OCI-LY7 (cell line): ENCODE data around the gene C2CD5. TPM values are rescaled to one million over a fixed set of nuclear protein-coding genes. Genes with fewer than 3 reads are reported as not detected.

ENCODE experiments used
- BruUV-seq: library from RNA; stranded (reverse); fragments of 400-500 nt; replicated peaks from 2 replicates; lab custom pipeline; 2021; lab: Mats Ljungman, UMichigan
- CTCF ChIA-PET: fragments of 300-600 bp; sonication (Branson Sonifier 250); formaldehyde crosslinking; loops from one replicate; lab custom pipeline; 2022; ENCODE audit warnings: antibody characterized with exemption; ENCODE audit not compliant: unreplicated experiment; lab: Charles Lee
- POLR2A ChIA-PET: fragments of 300-600 bp; sonication (Branson Sonifier 250); formaldehyde crosslinking; loops from one replicate; lab custom pipeline; 2022; ENCODE audit warnings: antibody characterized with exemption; lab: Charles Lee
- DNase-seq: peaks from one replicate; pipeline ENCODE4 v3.0.0-alpha.2; 2015; ENCODE audit warnings: low spot score
- H2AFZ ChIP-seq: fragments of 200-600 bp; sonication (generic), shearing (Covaris generic); 2 replicates; pipeline ENCODE4 v1.6.1; 2014; ENCODE audit warnings: mild to moderate bottlenecking, antibody characterized with exemption, low read length, moderate library complexity
- H3K27ac ChIP-seq: fragments of 200-600 bp; sonication (generic); 2 replicates; pipeline ENCODE4 v1.5.1; 2014; ENCODE audit warnings: mixed run types, low read depth, mild to moderate bottlenecking, moderate library complexity, low read length, inconsistent platforms; ENCODE audit not compliant: poor library complexity, severe bottlenecking
- H3K36me3 ChIP-seq: fragments of 200-600 bp; sonication (generic); 2 replicates; pipeline ENCODE4 v1.6.1; 2014; ENCODE audit warnings: mild to moderate bottlenecking, antibody characterized with exemption, low read length, moderate library complexity, mixed read lengths; ENCODE audit not compliant: insufficient read depth
- H3K4me1 ChIP-seq: fragments of 200-600 bp; sonication (generic); 2 replicates; pipeline ENCODE4 v1.5.1; 2014; ENCODE audit warnings: mild to moderate bottlenecking, low read length; ENCODE audit not compliant: insufficient read depth, poor library complexity, severe bottlenecking
- H3K4me2 ChIP-seq: fragments of 200-600 bp; sonication (generic); 2 replicates; pipeline ENCODE4 v1.6.1; 2014; ENCODE audit warnings: mild to moderate bottlenecking, low read length
- H3K4me3 ChIP-seq: fragments of 200-600 bp; sonication (generic); 2 replicates; pipeline ENCODE4 v1.5.1; 2014; ENCODE audit warnings: mild to moderate bottlenecking, low read depth, low read length; ENCODE audit not compliant: poor library complexity, severe bottlenecking
- H3K79me2 ChIP-seq: fragments of 200-600 bp; sonication (generic); 2 replicates; pipeline ENCODE4 v1.6.1; 2016; ENCODE audit warnings: low read depth, mild to moderate bottlenecking, low read length, moderate library complexity, mixed read lengths; ENCODE audit not compliant: insufficient read depth
- H3K9me2 ChIP-seq: fragments of 200-600 bp; sonication (generic); 2 replicates; pipeline ENCODE4 v1.6.1; 2016; ENCODE audit warnings: mild to moderate bottlenecking, low read length, mixed read lengths; ENCODE audit not compliant: insufficient read depth
- H3K9me3 ChIP-seq: fragments of 200-600 bp; sonication (generic); 2 replicates; pipeline ENCODE4 v1.6.1; 2014; ENCODE audit warnings: mild to moderate bottlenecking, mixed run types, low read length, mixed read lengths
- H4K20me1 ChIP-seq: fragments of 200-600 bp; sonication (generic); 2 replicates; pipeline ENCODE4 v1.6.1; 2014; ENCODE audit warnings: mild to moderate bottlenecking, antibody characterized with exemption, low read length, moderate library complexity, mixed read lengths; ENCODE audit not compliant: insufficient read depth
- CTCF ChIP-seq: fragments of 200-600 bp; sonication (generic); conservative IDR thresholded peaks from 2 replicates; pipeline ENCODE4 v1.5.1; 2014; ENCODE audit warnings: mild to moderate bottlenecking, antibody characterized with exemption, low read length, moderate library complexity, mixed read lengths
- EZH2phosphoT487 ChIP-seq: fragments of 200-600 bp; sonication (generic); IDR thresholded peaks from 2 replicates; pipeline ENCODE4 v1.6.1; 2018; ENCODE audit warnings: low read depth, borderline replicate concordance, mild to moderate bottlenecking, mixed run types, antibody characterized with exemption, low read length, moderate library complexity, mixed read lengths
- intact Hi-C: fragments of 100-400 bp; cut with micrococcal nuclease; formaldehyde crosslinking; loops from one replicate; pipeline ENCODE4 v1.10.0; 2022; ENCODE audit not compliant: unreplicated experiment
- total RNA-seq, 2 experiments: library from RNA; depleted of rRNA in 1 of 2; stranded (reverse); fragments of >200 nt in 1 of 2; shearing (Covaris generic) in 1 of 2; gene quantifications; 2 replicates each; pipeline ENCODE4 v1.2.3, GENCODE V29; 2014 to 2022

The C2CD5 gene
- total RNA-seq, 2 experiments from 2014 or later, result 28.4 to 50.2 TPM

GRCh38 chr12:22463306-22463705 lies 81.0 kb downstream of the C2CD5 start:
- Histone ChIP-seq H3K4me1 (no peaks in the 10 kb centered on the region), H3K4me2 (no peak overlapping the region), H3K27ac (no peak overlapping the region), H2AFZ (no peak overlapping the region), H3K9me3 (no peaks in the 10 kb centered on the region), H3K79me2 (no peaks in the 10 kb centered on the region), H3K4me3 (no peak overlapping the region), H4K20me1 (no peaks in the 10 kb centered on the region), H3K9me2 (no peaks in the 10 kb centered on the region), H3K36me3 (peaks cover 3% of the 10 kb centered on the region)
- no peak for DNase-seq
- ChIA-PET CTCF (no interaction called here), POLR2A (no interaction called here)
- intact Hi-C loops, result loop anchor here (10.0 kb wide), 1 partner anchor 161 kb away; the partner anchor contains the start of gene ETNK1
- BruUV-seq, result no TSS peak
- no peak for TF ChIP-seq CTCF
- TF ChIP-seq EZH2phosphoT487, result no peak

GRCh38 chr12:22461786-22462185 lies 82.6 kb downstream of the C2CD5 start:
- no peak overlapping the region for H2AFZ ChIP-seq
- no peak overlapping the region for H3K4me2 ChIP-seq
- no peaks in the 10 kb centered on the region for H3K36me3 ChIP-seq
- intact Hi-C loops, result loop anchor here (10.0 kb wide), 1 partner anchor 163 kb away; the partner anchor contains the start of gene ETNK1
- DNase-seq, result no peak
- no peaks in the 10 kb centered on the region for H3K9me2 ChIP-seq
- no peak overlapping the region for H3K4me3 ChIP-seq
- ChIA-PET CTCF (no interaction called here), POLR2A (interaction anchor here (0.7 kb wide), 1 partner anchor 14 kb away, joined by 3 read pairs; no protein-coding TSS in a partner anchor)
- no peaks in the 10 kb centered on the region for H3K79me2 ChIP-seq
- no TSS peak for BruUV-seq
- H3K27ac ChIP-seq, result no peak overlapping the region
- H4K20me1 ChIP-seq, result no peaks in the 10 kb centered on the region
- TF ChIP-seq EZH2phosphoT487, result no peak
- TF ChIP-seq CTCF, result no peak
- H3K9me3 ChIP-seq, result no peaks in the 10 kb centered on the region
- no peaks in the 10 kb centered on the region for H3K4me1 ChIP-seq

GRCh38 chr12:22459838-22460490 lies 84.4 kb downstream of the C2CD5 start:
- Histone ChIP-seq H3K4me3 (no peak overlapping the region), H3K27ac (no peak overlapping the region), H3K9me2 (no peaks in the 10 kb centered on the region), H4K20me1 (no peaks in the 10 kb centered on the region), H3K4me2 (no peak overlapping the region), H2AFZ (no peak overlapping the region), H3K79me2 (no peaks in the 10 kb centered on the region), H3K4me1 (no peaks in the 10 kb centered on the region), H3K9me3 (no peaks in the 10 kb centered on the region), H3K36me3 (no peaks in the 10 kb centered on the region)
- intact Hi-C loops, result loop anchor here (10.0 kb wide), 1 partner anchor 165 kb away; the partner anchor contains the start of gene ETNK1
- CTCF ChIA-PET, result no interaction called here
- BruUV-seq, result no TSS peak
- no peak for TF ChIP-seq EZH2phosphoT487
- TF ChIP-seq CTCF, result peak; percentile 84
- POLR2A ChIA-PET, result interaction anchor here (3.6 kb wide), 1 partner anchor 7 kb away, joined by 30 read pairs; no protein-coding TSS in a partner anchor
- DNase-seq, result peak; percentile 67
